Body of pancreas (tissue), 4 donors: ENCODE data around the gene TTI1. TPM values are rescaled to one million over a fixed set of nuclear protein-coding genes. Genes with fewer than 3 reads are reported as not detected.

ENCODE experiments used
- ATAC-seq: fragments of 150-250 bp; one replicate; pipeline ENCODE4 v1.9.1; 2016
- DNase-seq, 4 donors: peaks; one replicate each; pipeline ENCODE4 v3.0.0-alpha.2; 2019
- H3K27ac ChIP-seq, 4 donors: fragments of 200-600 bp; sonication (generic); 1 replicate in 3 of 4; 2 replicates in 1 of 4; pipeline versions ENCODE4 v1.5.1 to v1.6.1; 2016 to 2019; ENCODE audit warnings: mild to moderate bottlenecking in 1 of 4, mixed read lengths in 1 of 4, moderate library complexity in 1 of 4
- H3K27me3 ChIP-seq, 2 donors: fragments of 200-600 bp; sonication (generic); one replicate each; pipeline ENCODE4 v1.6.0; 2016; ENCODE audit warnings: mild to moderate bottlenecking in 1 of 2
- H3K36me3 ChIP-seq, 2 donors: fragments of 200-600 bp; sonication (generic); replicated peaks in 1 of 2; 2 replicates each; pipeline ENCODE4 v1.5.1; 2016; ENCODE audit warnings: low read depth in 2 of 2; ENCODE audit not compliant: insufficient read depth in 1 of 2
- H3K4me1 ChIP-seq: fragments of 200-600 bp; sonication (generic); one replicate; pipeline ENCODE4 v1.6.0; 2016
- H3K4me3 ChIP-seq, 2 donors: fragments of 200-600 bp; sonication (generic); 1 replicate in 1 of 2; 2 replicates in 1 of 2; pipeline ENCODE4 v1.5.1; 2016 to 2019
- H3K9me3 ChIP-seq, 3 donors: fragments of 200-600 bp; sonication (generic); 1 replicate in 2 of 3; 2 replicates in 1 of 3; pipeline ENCODE4 v1.5.1; 2016
- POLR2A ChIP-seq, 3 donors: fragments of 450-650 bp; IDR thresholded peaks; one replicate each; pipeline ENCODE4 v1.6.1; 2016; ENCODE audit warnings: antibody characterized with exemption in 3 of 3, mild to moderate bottlenecking in 2 of 3
- WGBS, 2 donors: methylation state at CpG; one replicate each; pipeline ENCODE4 v1.1.5; 2017; 5-methylcytosine and 5-hydroxymethylcytosine counted together
- intact Hi-C: fragments of 100-400 bp; cut with DNase I; formaldehyde crosslinking; loops from one replicate; pipeline ENCODE4 v1.15.1; 2023
- total RNA-seq, 2 donors: library from RNA; depleted of rRNA; stranded (reverse); fragments of >200 nt; gene quantifications; one replicate each; pipeline ENCODE4 v1.1.0, GENCODE V29; 2016
- TF ChIP-seq, protein P1 (sequence below), 7 experiments: fragments of 450-650 bp in 4 of 7; fragments of 200-600 bp in 3 of 7; sonication (generic) in 3 of 7; IDR thresholded peaks; one replicate each; pipeline ENCODE4 v1.5.1; 2016 to 2019; ENCODE audit warnings: antibody characterized with exemption in 7 of 7

Gene TTI1
- total RNA-seq, 2 donors from 2014 or later: 12.2 to 14.0 TPM

GRCh38 chr20:37999526-38000263, 33.6 kb downstream of the TTI1 start:
- intact Hi-C loops: no loop called here
- H3K27ac ChIP-seq: no peak overlapping the region
- H3K36me3 ChIP-seq: peaks cover 13 to 58% of the 10 kb centered on the region in 2 donors
- DNase-seq (no peak), ATAC-seq (no peak)
- H3K4me1 ChIP-seq: no peaks in the 10 kb centered on the region
- H3K9me3 ChIP-seq: no peaks in the 10 kb centered on the region
- WGBS, 2 donors: 83 to 88% methylated on average over 15 of the region's 15 CpGs
- no peak overlapping the region for H3K4me3 ChIP-seq
- H3K27me3 ChIP-seq: no peaks in the 10 kb centered on the region
- TF ChIP-seq POLR2A (IDR thresholded peaks at IDR 0.05): no peak
- TF ChIP-seq, protein P1, sequence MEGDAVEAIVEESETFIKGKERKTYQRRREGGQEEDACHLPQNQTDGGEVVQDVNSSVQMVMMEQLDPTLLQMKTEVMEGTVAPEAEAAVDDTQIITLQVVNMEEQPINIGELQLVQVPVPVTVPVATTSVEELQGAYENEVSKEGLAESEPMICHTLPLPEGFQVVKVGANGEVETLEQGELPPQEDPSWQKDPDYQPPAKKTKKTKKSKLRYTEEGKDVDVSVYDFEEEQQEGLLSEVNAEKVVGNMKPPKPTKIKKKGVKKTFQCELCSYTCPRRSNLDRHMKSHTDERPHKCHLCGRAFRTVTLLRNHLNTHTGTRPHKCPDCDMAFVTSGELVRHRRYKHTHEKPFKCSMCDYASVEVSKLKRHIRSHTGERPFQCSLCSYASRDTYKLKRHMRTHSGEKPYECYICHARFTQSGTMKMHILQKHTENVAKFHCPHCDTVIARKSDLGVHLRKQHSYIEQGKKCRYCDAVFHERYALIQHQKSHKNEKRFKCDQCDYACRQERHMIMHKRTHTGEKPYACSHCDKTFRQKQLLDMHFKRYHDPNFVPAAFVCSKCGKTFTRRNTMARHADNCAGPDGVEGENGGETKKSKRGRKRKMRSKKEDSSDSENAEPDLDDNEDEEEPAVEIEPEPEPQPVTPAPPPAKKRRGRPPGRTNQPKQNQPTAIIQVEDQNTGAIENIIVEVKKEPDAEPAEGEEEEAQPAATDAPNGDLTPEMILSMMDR (IDR thresholded peaks at IDR 0.05): no peak

DNA sequence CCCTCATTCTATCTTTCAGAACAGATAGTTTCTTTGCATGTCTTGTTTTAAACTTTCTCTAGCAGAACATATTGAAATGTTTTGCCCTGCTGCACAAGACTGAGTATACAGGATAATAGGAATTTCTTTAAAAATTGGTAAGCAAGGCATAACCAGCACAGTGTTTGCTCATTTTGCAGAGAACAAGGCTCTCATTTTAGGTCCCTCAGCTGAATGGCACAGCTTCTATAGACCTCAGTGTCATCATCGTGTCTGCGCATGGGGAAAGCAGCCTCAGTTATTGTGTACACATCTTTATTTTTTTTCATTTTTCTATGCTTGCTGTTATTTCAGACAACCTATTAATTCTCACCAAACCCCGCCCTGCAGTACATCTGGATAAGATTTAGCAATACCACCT, 35.7 kb downstream of the TTI1 start:
- Histone ChIP-seq H3K4me3 (no peak overlapping the region), H3K27ac (no peak overlapping the region), H3K36me3 (peaks cover 13 to 55% of the 10 kb centered on the region in 2 donors), H3K27me3 (no peaks in the 10 kb centered on the region), H3K9me3 (no peaks in the 10 kb centered on the region), H3K4me1 (peaks cover 4% of the 10 kb centered on the region)
- no peak for TF ChIP-seq POLR2A (IDR thresholded peaks at IDR 0.05)
- TF ChIP-seq, protein P1 (IDR thresholded peaks at IDR 0.05): no peak
- intact Hi-C loops: no loop called here
- DNase-seq (no peak), ATAC-seq (no peak)
- WGBS, 2 donors: 93% methylated on average over 3 of the region's 3 CpGs

DNA sequence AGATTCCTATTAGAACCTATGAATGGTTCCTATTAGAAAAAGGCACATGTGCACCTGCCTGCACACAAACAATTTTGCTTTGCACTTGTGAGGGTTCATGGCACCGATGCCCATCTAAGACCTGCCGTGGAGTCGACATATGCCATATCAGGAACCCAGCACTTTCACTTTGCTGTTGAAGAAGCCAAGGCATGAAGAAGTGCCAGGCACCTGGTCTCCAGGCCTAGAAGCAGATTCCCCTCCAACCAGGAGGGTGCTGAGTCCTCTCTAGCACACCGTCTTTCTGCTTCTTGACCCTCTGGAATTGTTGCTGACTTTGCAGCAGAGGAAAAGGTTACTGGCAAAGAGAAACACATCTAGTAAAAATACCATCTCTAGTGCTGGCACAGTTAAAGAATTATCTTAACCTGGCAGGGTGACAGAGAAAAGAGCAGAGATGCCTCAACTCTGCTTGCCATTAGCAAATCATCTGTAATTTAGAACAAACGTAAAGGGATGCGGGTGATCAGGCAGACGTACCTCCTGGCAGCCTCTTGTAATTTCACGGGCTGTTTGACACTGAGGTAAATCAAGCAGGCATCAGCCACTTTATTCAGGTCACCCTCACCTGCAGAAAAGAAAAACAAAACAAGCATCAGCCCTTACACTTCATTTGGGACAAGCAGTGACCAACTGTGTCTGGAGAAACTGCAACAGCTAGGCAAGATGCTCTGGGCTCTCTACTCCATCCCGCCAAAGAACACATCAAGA, 37.2 kb downstream of the TTI1 start:
- ATAC-seq (no peak), DNase-seq (no peak)
- intact Hi-C loops: no loop called here
- Histone ChIP-seq H3K27me3 (no peaks in the 10 kb centered on the region), H3K9me3 (no peaks in the 10 kb centered on the region), H3K4me3 (no peak overlapping the region), H3K27ac (no peak overlapping the region), H3K4me1 (peaks cover 15% of the 10 kb centered on the region), H3K36me3 (peaks cover 13 to 44% of the 10 kb centered on the region in 2 donors)
- WGBS, 2 donors: 85 to 86% methylated on average over 9 of the region's 9 CpGs
- TF ChIP-seq, protein P1 (IDR thresholded peaks at IDR 0.05): no peak
- no peak for TF ChIP-seq POLR2A (IDR thresholded peaks at IDR 0.05)

DNA sequence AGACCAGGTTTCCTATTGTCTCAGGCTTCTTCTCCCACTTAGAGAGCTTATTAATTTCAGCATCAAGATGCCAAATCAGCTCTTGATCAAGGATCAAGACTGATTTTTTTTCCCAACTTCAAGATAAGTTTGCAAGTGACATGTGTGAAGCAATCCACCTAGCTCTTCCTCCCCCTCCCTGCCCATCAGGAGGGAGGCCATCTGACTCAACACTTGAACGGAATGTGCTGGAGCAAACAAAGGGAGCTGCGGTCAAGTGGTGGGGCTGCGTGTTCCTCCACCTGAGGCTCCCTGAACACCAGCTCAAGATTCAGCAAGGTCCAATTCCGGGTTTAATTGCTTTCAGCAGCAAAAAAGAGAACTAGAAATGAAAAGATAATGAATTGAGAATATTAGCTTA, 38.7 kb downstream of the TTI1 start:
- DNase-seq: no peak
- H3K27ac ChIP-seq: no peak overlapping the region

More for the DNA sequence above, 38.7 kb downstream of the TTI1 start:
- no peak for ATAC-seq
- intact Hi-C loops: no loop called here
- 71 to 80% methylated on average over 4 of the region's 4 CpGs for WGBS, 2 donors
- H3K4me3 ChIP-seq: no peak overlapping the region
- H3K36me3 ChIP-seq: peaks cover 3 to 40% of the 10 kb centered on the region in 2 donors
- H3K27me3 ChIP-seq: no peaks in the 10 kb centered on the region
- H3K4me1 ChIP-seq: peaks cover 21% of the 10 kb centered on the region
- no peaks in the 10 kb centered on the region for H3K9me3 ChIP-seq
- no peak for TF ChIP-seq POLR2A (IDR thresholded peaks at IDR 0.05)
- TF ChIP-seq, protein P1 (IDR thresholded peaks at IDR 0.05): no peak
